ENCODE measurements around the gene SLC4A1AP. TPM values are rescaled to one million over a fixed set of nuclear protein-coding genes. Genes with fewer than 3 reads are reported as not detected.

Gene SLC4A1AP
- total RNA-seq, 2 experiments from 2014 or later = 25.5 to 26.6 TPM

- H3K27ac Mint-ChIP-seq = no peak overlapping the region
- DNase-seq = no peak
- no peaks in the 10 kb centered on the region for H3K36me3 Mint-ChIP-seq
- no peaks in the 10 kb centered on the region for H3K27me3 Mint-ChIP-seq
- no peak overlapping the region for H3K4me3 Mint-ChIP-seq
- no peaks in the 10 kb centered on the region for H3K9me3 Mint-ChIP-seq
- H3K4me1 Mint-ChIP-seq = peaks cover 10% of the 10 kb centered on the region
These were observed 42.3 kb downstream of the SLC4A1AP start for GRCh38 chr2:27705851-27706622.

GRCh38 chr2:27707462-27708256 lies 44.0 kb downstream of the SLC4A1AP start:
- no peak overlapping the region for H3K27ac Mint-ChIP-seq
- no peak overlapping the region for H3K4me3 Mint-ChIP-seq
- H3K4me1 Mint-ChIP-seq = peaks cover 13% of the 10 kb centered on the region
- DNase-seq = no peak
- no peaks in the 10 kb centered on the region for H3K27me3 Mint-ChIP-seq
- H3K9me3 Mint-ChIP-seq = no peaks in the 10 kb centered on the region
- no peaks in the 10 kb centered on the region for H3K36me3 Mint-ChIP-seq

- Mint-ChIP-seq H3K27ac (no peak overlapping the region), H3K27me3 (no peaks in the 10 kb centered on the region)
- DNase-seq = no peak
These were observed 44.6 kb downstream of the SLC4A1AP start for GRCh38 chr2:27708257-27708654.

DNA sequence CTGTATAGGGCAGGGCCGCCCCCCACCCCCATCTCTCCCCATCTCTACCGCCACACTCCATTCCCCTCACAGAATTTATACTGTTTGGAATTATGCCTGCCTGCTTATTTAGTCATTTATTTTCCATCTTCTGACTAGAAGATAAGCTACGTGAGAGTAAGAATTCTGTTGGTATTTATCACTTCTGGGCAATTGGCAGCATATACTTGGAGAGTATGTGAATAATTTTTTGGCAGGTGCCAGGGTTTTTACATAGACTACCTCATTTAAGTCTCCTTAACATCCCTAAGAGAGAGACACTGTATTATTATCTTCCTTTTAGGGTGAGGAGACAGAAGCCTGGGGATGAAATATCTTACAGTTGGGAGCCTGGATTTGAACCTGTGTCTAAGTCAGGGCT lies 45.0 kb downstream of the SLC4A1AP start:
- H3K4me1 Mint-ChIP-seq = peaks cover 10% of the 10 kb centered on the region
- no peak overlapping the region for H3K27ac Mint-ChIP-seq
- no peaks in the 10 kb centered on the region for H3K9me3 Mint-ChIP-seq
- H3K27me3 Mint-ChIP-seq = no peaks in the 10 kb centered on the region
- H3K36me3 Mint-ChIP-seq = no peaks in the 10 kb centered on the region
- no peak for DNase-seq
- H3K4me3 Mint-ChIP-seq = no peak overlapping the region

More at GRCh38 chr2:27708257-27708654, 44.6 kb downstream of the SLC4A1AP start:
- Mint-ChIP-seq H3K4me3 (no peak overlapping the region), H3K9me3 (no peaks in the 10 kb centered on the region), H3K4me1 (peaks cover 13% of the 10 kb centered on the region), H3K36me3 (no peaks in the 10 kb centered on the region)

DNA sequence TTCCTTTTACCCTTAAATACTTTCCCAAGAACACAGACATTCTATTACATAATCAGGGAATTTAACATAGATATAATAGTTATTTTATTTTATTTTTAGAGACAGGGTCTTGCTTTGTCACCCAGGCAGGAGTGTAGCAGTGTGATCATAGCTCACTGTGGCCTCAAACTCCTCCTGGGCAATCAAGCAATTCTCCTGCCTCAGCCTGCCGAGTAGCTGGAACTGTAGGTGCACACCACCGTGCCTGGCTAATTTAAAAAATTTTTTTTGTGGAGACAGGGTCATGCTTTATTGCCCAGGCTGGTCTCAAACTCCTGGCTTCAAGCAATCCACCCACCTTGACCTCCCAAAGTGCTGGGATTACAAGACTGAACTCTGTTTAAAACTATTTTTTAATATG lies 45.6 kb downstream of the SLC4A1AP start:
- Mint-ChIP-seq H3K4me1 (peaks cover 10% of the 10 kb centered on the region), H3K27me3 (no peaks in the 10 kb centered on the region), H3K4me3 (no peak overlapping the region), H3K9me3 (no peaks in the 10 kb centered on the region), H3K27ac (no peak overlapping the region), H3K36me3 (no peaks in the 10 kb centered on the region)
- DNase-seq = no peak

DNA sequence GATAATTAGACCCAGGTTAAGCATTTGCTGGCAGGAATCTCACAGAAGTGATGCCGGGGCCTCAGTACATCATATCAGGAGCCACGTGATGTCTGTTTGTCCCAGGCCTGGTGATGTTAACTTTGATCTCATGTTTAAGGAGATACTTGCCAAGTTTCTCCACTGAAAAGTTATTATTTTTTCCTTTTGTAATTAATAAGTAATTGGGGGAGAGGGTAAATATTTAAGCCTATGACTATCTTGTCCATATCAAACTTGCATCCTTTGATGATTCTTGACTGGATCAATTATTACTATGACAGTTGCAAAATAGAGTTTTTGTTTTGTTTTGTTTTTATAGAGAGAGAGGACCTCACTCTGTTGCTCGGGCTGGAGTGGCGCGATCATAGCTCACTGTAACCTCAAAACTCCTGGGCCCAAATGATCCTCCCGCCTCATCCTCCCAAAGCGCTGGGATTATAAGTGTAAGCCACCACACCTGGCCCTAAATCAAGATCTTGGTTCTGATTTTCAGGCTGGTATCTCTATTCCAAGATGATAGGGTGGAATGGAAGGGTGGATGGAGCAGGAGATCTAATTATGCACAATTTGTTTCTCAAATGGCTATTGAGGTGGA lies 46.4 kb downstream of the SLC4A1AP start:
- Mint-ChIP-seq H3K27ac (no peak overlapping the region), H3K36me3 (no peaks in the 10 kb centered on the region), H3K4me1 (peaks cover 10% of the 10 kb centered on the region), H3K4me3 (no peak overlapping the region), H3K9me3 (no peaks in the 10 kb centered on the region), H3K27me3 (no peaks in the 10 kb centered on the region)
- no peak for DNase-seq

DNA sequence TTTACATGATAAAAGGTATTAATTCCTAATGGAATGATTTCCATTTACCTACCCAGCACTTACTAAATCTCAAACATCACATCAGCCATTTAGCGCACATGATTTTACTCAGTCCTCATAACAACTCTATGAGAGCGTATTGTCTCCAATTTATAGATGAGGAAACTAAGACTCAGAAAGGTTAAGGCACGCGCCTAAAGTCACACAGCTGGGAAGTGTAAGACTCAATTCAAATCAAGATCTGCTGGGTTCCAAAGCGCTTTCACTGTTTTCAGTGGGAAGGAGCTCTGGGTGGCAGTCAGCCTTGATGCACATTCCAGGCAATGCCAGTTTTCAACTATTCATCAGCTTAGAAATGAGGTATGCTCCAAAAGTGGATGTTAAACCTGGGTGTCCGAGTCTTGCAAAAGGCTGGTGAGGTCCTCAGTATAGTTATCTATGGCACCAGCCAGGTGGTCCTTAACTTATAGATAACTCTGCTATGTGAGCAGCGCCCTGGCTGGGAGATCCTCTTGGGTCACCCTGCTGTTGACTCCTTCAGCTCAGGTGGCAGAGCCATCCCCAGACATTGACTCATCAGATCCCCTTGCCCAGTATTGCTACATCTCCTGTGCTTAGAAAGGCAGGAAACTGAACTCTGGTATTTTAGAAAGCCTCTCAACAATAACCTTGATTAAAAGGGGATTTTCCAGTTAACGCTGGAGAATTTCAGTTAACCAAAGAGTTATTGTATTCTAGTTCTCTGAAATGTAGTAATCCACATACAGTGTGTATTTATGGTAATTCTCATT lies 47.1 kb downstream of the SLC4A1AP start:
- Mint-ChIP-seq H3K9me3 (no peaks in the 10 kb centered on the region), H3K36me3 (no peaks in the 10 kb centered on the region), H3K27ac (no peak overlapping the region), H3K4me1 (peaks cover 10% of the 10 kb centered on the region), H3K27me3 (no peaks in the 10 kb centered on the region), H3K4me3 (no peak overlapping the region)
- no peak for DNase-seq

DNA sequence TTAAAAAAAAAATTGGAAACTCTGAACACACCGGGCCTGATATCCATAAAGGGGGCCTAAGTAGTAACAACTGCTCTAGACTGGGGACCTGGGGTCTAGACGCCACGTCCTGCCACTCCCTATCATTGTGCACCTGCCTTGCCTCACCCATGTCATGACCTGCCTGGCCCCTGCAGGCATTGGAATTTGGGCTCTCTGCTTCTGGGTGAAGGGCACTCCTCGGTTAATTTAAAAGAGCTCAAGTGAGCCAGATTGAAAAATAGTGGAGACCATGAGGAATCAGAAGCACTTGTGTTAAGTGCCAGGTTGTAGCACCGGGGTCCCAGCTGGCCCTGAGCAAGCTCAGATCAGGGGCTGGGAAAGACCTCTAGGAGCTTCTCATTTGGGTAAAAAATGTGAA lies 48.1 kb downstream of the SLC4A1AP start:
- no peak overlapping the region for H3K4me3 Mint-ChIP-seq

DNA sequence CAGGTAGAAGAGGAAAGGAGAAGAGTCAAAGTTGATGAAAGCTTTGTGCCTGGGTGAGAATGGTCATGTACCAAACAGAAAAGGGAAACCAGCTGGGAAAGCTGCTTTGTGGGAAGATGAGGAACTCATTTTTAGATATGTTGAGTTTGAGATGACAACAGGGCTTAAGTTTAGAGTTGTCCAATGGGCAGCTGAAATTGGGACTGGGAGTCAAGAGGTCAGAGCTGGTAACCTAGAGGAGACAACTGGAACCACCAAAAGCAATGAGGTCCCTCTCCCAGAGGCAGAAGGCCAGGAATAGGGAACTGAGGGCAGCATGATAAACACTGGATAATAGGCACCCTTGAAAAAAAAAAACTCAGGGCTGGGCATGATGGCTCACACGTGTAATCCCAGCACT lies 48.8 kb downstream of the SLC4A1AP start:
- H3K36me3 Mint-ChIP-seq = no peaks in the 10 kb centered on the region
- no peak overlapping the region for H3K4me3 Mint-ChIP-seq
- H3K27ac Mint-ChIP-seq = no peak overlapping the region
- no peak for DNase-seq
- peaks cover 8% of the 10 kb centered on the region for H3K27me3 Mint-ChIP-seq
- peaks cover 17% of the 10 kb centered on the region for H3K4me1 Mint-ChIP-seq
- H3K9me3 Mint-ChIP-seq = no peaks in the 10 kb centered on the region

More for the DNA sequence above, 48.1 kb downstream of the SLC4A1AP start:
- no peaks in the 10 kb centered on the region for H3K36me3 Mint-ChIP-seq
- H3K9me3 Mint-ChIP-seq = no peaks in the 10 kb centered on the region
- H3K27ac Mint-ChIP-seq = no peak overlapping the region
- no peak for DNase-seq
- peaks cover 13% of the 10 kb centered on the region for H3K4me1 Mint-ChIP-seq
- peaks cover 4% of the 10 kb centered on the region for H3K27me3 Mint-ChIP-seq

- peaks cover 17% of the 10 kb centered on the region for H3K4me1 Mint-ChIP-seq
- H3K9me3 Mint-ChIP-seq = no peaks in the 10 kb centered on the region
- H3K36me3 Mint-ChIP-seq = no peaks in the 10 kb centered on the region
- H3K27ac Mint-ChIP-seq = no peak overlapping the region
- peaks cover 13% of the 10 kb centered on the region for H3K27me3 Mint-ChIP-seq
- no peak overlapping the region for H3K4me3 Mint-ChIP-seq
- DNase-seq = no peak
These were observed 49.5 kb downstream of the SLC4A1AP start for GRCh38 chr2:27713201-27713600.

DNA sequence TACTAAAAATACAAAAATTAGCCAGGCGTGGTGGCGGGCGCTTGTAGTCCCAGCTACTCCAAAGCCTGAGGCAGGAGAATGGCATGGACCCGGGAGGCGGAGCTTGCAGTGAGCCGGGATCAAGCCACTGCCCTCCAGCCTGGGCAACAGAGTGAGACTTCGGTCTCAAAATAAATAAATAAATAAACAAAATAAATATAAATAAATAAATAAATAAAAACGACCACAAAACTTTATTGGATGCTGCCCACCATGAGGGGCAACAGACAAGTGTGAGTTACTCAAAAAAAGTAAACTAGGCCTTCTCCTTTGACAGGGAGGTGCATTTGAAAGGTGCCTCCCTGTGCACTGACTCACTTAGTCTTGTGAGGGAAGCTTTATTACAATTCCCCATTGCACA lies 50.4 kb downstream of the SLC4A1AP start:
- no peaks in the 10 kb centered on the region for H3K9me3 Mint-ChIP-seq
- H3K27ac Mint-ChIP-seq = no peak overlapping the region
- peaks cover 13% of the 10 kb centered on the region for H3K27me3 Mint-ChIP-seq
- peaks cover 17% of the 10 kb centered on the region for H3K4me1 Mint-ChIP-seq
- no peaks in the 10 kb centered on the region for H3K36me3 Mint-ChIP-seq
- H3K4me3 Mint-ChIP-seq = no peak overlapping the region
- DNase-seq = no peak

- H3K36me3 Mint-ChIP-seq = no peaks in the 10 kb centered on the region
- no peak overlapping the region for H3K27ac Mint-ChIP-seq
- no peak overlapping the region for H3K4me3 Mint-ChIP-seq
- H3K4me1 Mint-ChIP-seq = peaks cover 19% of the 10 kb centered on the region
- DNase-seq = no peak
- H3K27me3 Mint-ChIP-seq = peaks cover 13% of the 10 kb centered on the region
- H3K9me3 Mint-ChIP-seq = no peaks in the 10 kb centered on the region
These were observed 51.2 kb downstream of the SLC4A1AP start for GRCh38 chr2:27714851-27715291.

DNA sequence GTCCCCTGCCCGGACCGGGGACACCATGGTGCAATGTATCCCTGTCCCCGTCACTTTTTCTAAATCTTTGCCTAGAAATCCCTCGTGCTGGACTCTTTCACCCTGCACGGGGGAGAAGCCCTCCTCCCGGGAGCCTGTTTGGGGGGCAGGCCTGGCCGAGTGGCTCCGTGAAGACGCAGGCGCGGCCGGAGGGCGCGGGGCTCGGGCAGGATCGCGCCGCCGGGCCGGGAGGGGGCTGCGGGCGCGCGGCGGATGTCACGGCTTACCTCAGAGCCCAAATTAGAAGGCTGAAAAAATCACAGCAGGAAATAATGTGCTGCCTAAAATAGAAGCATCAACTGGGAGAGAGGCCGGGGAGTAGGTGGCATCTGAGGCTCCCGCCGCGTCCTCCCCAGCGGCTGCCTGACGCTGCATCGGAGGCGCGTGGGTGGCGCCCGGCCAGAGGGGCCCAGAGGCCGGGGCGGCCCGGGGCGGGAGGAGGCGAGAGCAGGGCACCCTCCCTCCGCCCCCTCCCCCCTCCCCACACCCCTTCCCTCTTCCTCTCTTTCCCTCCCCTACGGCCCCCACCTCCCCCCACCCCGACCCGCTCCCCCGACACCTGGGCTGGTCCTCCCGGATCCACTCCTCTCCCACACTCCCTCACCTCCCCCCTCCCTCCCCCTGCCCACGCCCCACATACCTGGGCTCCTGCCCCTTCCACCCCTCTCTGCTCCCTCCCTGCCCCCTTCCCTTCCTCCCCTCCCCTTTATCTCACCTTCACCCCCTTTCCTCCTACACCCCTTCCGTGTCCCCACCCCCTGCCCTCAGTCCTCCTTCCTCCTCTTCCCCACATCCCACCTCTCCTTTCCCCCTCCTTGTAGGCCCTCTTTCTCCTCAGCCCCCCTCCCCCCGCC lies 51.9 kb downstream of the SLC4A1AP start:
- Mint-ChIP-seq H3K36me3 (no peaks in the 10 kb centered on the region), H3K27ac (no peak overlapping the region), H3K9me3 (no peaks in the 10 kb centered on the region), H3K4me3 (no peak overlapping the region), H3K27me3 (peaks cover 16% of the 10 kb centered on the region), H3K4me1 (peaks cover 25% of the 10 kb centered on the region)
- DNase-seq = peak; percentile 53
